Activated naive CD4-positive, alpha-beta T cell treated with Interleukin-2 at 50 U/mL for 16 hours (primary cell): Measurements from ENCODE around the gene NME7.
"Not testable (repeated sequence)": the region's sequence is repeated elsewhere in the genome, so short reads cannot be mapped to it uniquely, and the experiment has no call there.

ENCODE experiments used
- DNase-seq: peaks from one replicate; pipeline ENCODE4 v3.0.0-alpha.2; 2020

The NME7 gene

GRCh38 chr1:169298441-169298840 lies 69.2 kb downstream of the NME7 start:
- DNase-seq = no peak

- DNase-seq = no peak
These were observed 71.8 kb downstream of the NME7 start for GRCh38 chr1:169295846-169296245.

GRCh38 chr1:169295425-169295824 lies 72.2 kb downstream of the NME7 start:
- DNase-seq = no peak

- no peak for DNase-seq
These were observed 78.6 kb downstream of the NME7 start for GRCh38 chr1:169289016-169289415.

GRCh38 chr1:169288011-169288414 lies 79.6 kb downstream of the NME7 start:
- DNase-seq = no peak

- no peak for DNase-seq
These were observed 80.3 kb downstream of the NME7 start for GRCh38 chr1:169287280-169287679.

- not testable (repeated sequence) for DNase-seq
These were observed 86.0 kb downstream of the NME7 start for GRCh38 chr1:169281562-169281961.

GRCh38 chr1:169271098-169271497 lies 96.5 kb downstream of the NME7 start:
- DNase-seq = no peak

- DNase-seq = no peak
These were observed 101.5 kb downstream of the NME7 start for GRCh38 chr1:169266133-169266532.

- no peak for DNase-seq
These were observed 104.5 kb downstream of the NME7 start for GRCh38 chr1:169263059-169263458.

- no peak for DNase-seq
These were observed 105.7 kb downstream of the NME7 start for GRCh38 chr1:169261884-169262283.

GRCh38 chr1:169260478-169261151 lies 107.0 kb downstream of the NME7 start:
- no peak for DNase-seq

GRCh38 chr1:169259816-169260215 lies 107.8 kb downstream of the NME7 start:
- no peak for DNase-seq

- no peak for DNase-seq
These were observed 116.8 kb downstream of the NME7 start for GRCh38 chr1:169250795-169251194.

GRCh38 chr1:169250022-169250421 lies 117.6 kb downstream of the NME7 start:
- no peak for DNase-seq

- no peak for DNase-seq
These were observed 118.0 kb downstream of the NME7 start for GRCh38 chr1:169249611-169250010.

- DNase-seq = no peak
These were observed 121.9 kb downstream of the NME7 start for GRCh38 chr1:169245706-169246105.

GRCh38 chr1:169240449-169241232 lies 127.0 kb downstream of the NME7 start:
- DNase-seq = no peak

GRCh38 chr1:169236880-169237279 lies 130.7 kb downstream of the NME7 start:
- DNase-seq = no peak

GRCh38 chr1:169236143-169236542 lies 131.5 kb downstream of the NME7 start:
- DNase-seq = no peak

- no peak for DNase-seq
These were observed 132.0 kb downstream of the NME7 start for GRCh38 chr1:169235568-169235967.

GRCh38 chr1:169234780-169235179 lies 132.8 kb downstream of the NME7 start:
- DNase-seq = no peak

GRCh38 chr1:169217636-169218035 lies 150.0 kb downstream of the NME7 start:
- DNase-seq = no peak

- no peak for DNase-seq
These were observed 153.0 kb downstream of the NME7 start for GRCh38 chr1:169214598-169214997.

- no peak for DNase-seq
These were observed 155.5 kb downstream of the NME7 start for GRCh38 chr1:169212088-169212487.
